AG04450 (cell line): ENCODE results near the gene MIEF1. TPM values are rescaled to one million over a fixed set of nuclear protein-coding genes. Genes with fewer than 3 reads are reported as not detected.

Source experiments
- CTCF ChIA-PET: fragments of 300-600, 350-600 bp; formaldehyde crosslinking; extraction: SDS; loops from one replicate; lab custom pipeline; 2022; ENCODE audit warnings: antibody characterized with exemption, inconsistent platforms; lab: Charles Lee
- POLR2A ChIA-PET: fragments of 350-600 bp; formaldehyde crosslinking; extraction: SDS; loops from one replicate; lab custom pipeline; 2021; ENCODE audit warnings: antibody characterized with exemption, inconsistent platforms; lab: Yijun Ruan, JAX
- DNase-seq: peaks from one replicate; pipeline ENCODE4 v3.0.0-alpha.2; 2011; ENCODE audit warnings: low read depth, low spot score
- H3K27ac ChIP-seq: one replicate; pipeline ENCODE4 v1.5.1; 2012; ENCODE audit warnings: low read depth, low read length, control low read depth
- H3K27me3 ChIP-seq: one replicate; pipeline ENCODE4 v1.6.0; 2012; ENCODE audit warnings: low read length; ENCODE audit not compliant: control insufficient read depth, insufficient read depth
- H3K4me3 ChIP-seq: 2 replicates; pipeline ENCODE4 v1.5.1; 2011; ENCODE audit warnings: mild to moderate bottlenecking, low read depth, low read length, control low read depth
- H3K9me3 ChIP-seq: 2 replicates; pipeline ENCODE4 v1.5.1; 2012; ENCODE audit warnings: low read length; ENCODE audit not compliant: control insufficient read depth, insufficient read depth
- CTCF ChIP-seq: IDR thresholded peaks from 2 replicates; pipeline ENCODE4 v1.5.1; 2011; ENCODE audit warnings: low read depth, low read length, control low read depth, inconsistent platforms
- polyA plus RNA-seq: library from polyadenylated mRNA; depleted of rRNA; stranded (reverse); fragments of >200 nt; gene quantifications from 2 replicates; pipeline ENCODE4 v1.2.3, GENCODE V29; 2011

MIEF1 gene
- polyA plus RNA-seq, 1 experiment, result 18.9 TPM

GRCh38 chr22:39497429-39497828 is 4.7 kb upstream of the MIEF1 start:
- no peak overlapping the region for H3K27ac ChIP-seq
- H3K27me3 ChIP-seq, result no peaks in the 10 kb centered on the region
- no peak for TF ChIP-seq CTCF
- no peak overlapping the region for H3K4me3 ChIP-seq
- H3K9me3 ChIP-seq, result no peaks in the 10 kb centered on the region
- POLR2A ChIA-PET, result interaction anchor here (0.7 kb wide), 1 partner anchor 55 kb away, joined by 6 read pairs; no protein-coding TSS in a partner anchor
- DNase-seq, result no peak
- CTCF ChIA-PET, result interaction anchor here (0.6 to 2.3 kb wide), 4 partner anchors 19 to 87 kb away, joined by 3 to 22 read pairs (median 8); no protein-coding TSS in a partner anchor

GRCh38 chr22:39498368-39498767 is 3.7 kb upstream of the MIEF1 start:
- ChIA-PET POLR2A (interaction anchor here (0.5 to 0.7 kb wide), 3 partner anchors 20 to 265 kb away, joined by 3 to 5 read pairs (median 4); no protein-coding TSS in a partner anchor), CTCF (no interaction called here)
- Histone ChIP-seq H3K27me3 (no peaks in the 10 kb centered on the region), H3K9me3 (no peaks in the 10 kb centered on the region), H3K4me3 (no peak overlapping the region), H3K27ac (no peak overlapping the region)
- no peak for DNase-seq
- TF ChIP-seq CTCF, result no peak

- ChIA-PET CTCF (no interaction called here), POLR2A (no interaction called here)
- no peak for DNase-seq
- TF ChIP-seq CTCF, result no peak
- Histone ChIP-seq H3K27ac (no peak overlapping the region), H3K9me3 (no peaks in the 10 kb centered on the region), H3K27me3 (no peaks in the 10 kb centered on the region), H3K4me3 (no peak overlapping the region)
Measured at GRCh38 chr22:39498802-39499201, 3.3 kb upstream of the MIEF1 start.

GRCh38 chr22:39500101-39500500 is 2.0 kb upstream of the MIEF1 start:
- no peak for DNase-seq
- CTCF ChIA-PET, result interaction anchor here (1.1 kb wide), 1 partner anchor 63 kb away, joined by 3 read pairs; no protein-coding TSS in a partner anchor
- Histone ChIP-seq H3K9me3 (no peaks in the 10 kb centered on the region), H3K27me3 (no peaks in the 10 kb centered on the region), H3K4me3 (no peak overlapping the region), H3K27ac (no peak overlapping the region)
- POLR2A ChIA-PET, result no interaction called here
- no peak for TF ChIP-seq CTCF

- Histone ChIP-seq H3K4me3 (peak overlapping the region; percentile 77), H3K27ac (no peak overlapping the region), H3K9me3 (no peaks in the 10 kb centered on the region), H3K27me3 (no peaks in the 10 kb centered on the region)
- CTCF ChIA-PET, result interaction anchor here (0.5 to 2.0 kb wide), 5 partner anchors 8 to 158 kb away, joined by 3 to 7 read pairs (median 5); no protein-coding TSS in a partner anchor
- POLR2A ChIA-PET, result interaction anchor here (0.6 to 2.0 kb wide), 9 partner anchors 8 to 182 kb away, joined by 3 to 39 read pairs (median 5); partner anchors contain the start of genes ATF4, RPL3 and TAB1
- TF ChIP-seq CTCF, result no peak
- DNase-seq, result no peak
Measured at GRCh38 chr22:39501644-39502108, 414 bp upstream of the MIEF1 start.
